K562 (cell line): ENCODE measurements around the gene MRPS18B. TPM values are rescaled to one million over a fixed set of nuclear protein-coding genes. Genes with fewer than 3 reads are reported as not detected.
A peak's percentile ranks its signal among the peaks of the same experiment; 100 is the strongest.

Experiments used
- ELF2 ChIP-seq: fragments of 250-450 bp; sonication (Bioruptor Pico); IDR thresholded peaks from 2 replicates; pipeline ENCODE4 v1.5.0; 2021; ENCODE audit warnings: mild to moderate bottlenecking
- FIP1L1 ChIP-seq: fragments of 200-400 bp; formaldehyde crosslinking; IDR thresholded peaks from 2 replicates; pipeline ENCODE4 v1.6.1; 2018; ENCODE audit warnings: mild to moderate bottlenecking, low read depth, low read length; ENCODE audit not compliant: poor library complexity, severe bottlenecking
- LCOR ChIP-seq: sonication (generic); formaldehyde crosslinking; IDR thresholded peaks from 2 replicates; pipeline ENCODE4 v1.8.0; 2022; ENCODE audit warnings: mild to moderate bottlenecking, missing genetic modification reagents
- MECOM ChIP-seq: fragments of 250-450 bp; sonication (Bioruptor Pico); IDR thresholded peaks from 2 replicates; pipeline ENCODE4 v1.8.0; 2022; ENCODE audit warnings: inconsistent platforms
- NFE2L1 ChIP-seq: fragments of 450-650 bp; IDR thresholded peaks from 2 replicates; pipeline ENCODE4 v1.6.1; 2016; ENCODE audit warnings: missing genetic modification characterization, low read depth, mild to moderate bottlenecking, missing compliant biosample characterization, moderate library complexity, borderline replicate concordance
- PRPF4 ChIP-seq: fragments of 200-400 bp; formaldehyde crosslinking; IDR thresholded peaks from one replicate; pipeline ENCODE4 v1.6.1; 2017; ENCODE audit warnings: low read length, low read depth, mild to moderate bottlenecking; ENCODE audit not compliant: insufficient read depth, poor library complexity, severe bottlenecking
- RFX1 ChIP-seq: fragments of 450-650 bp; IDR thresholded peaks from 2 replicates; pipeline ENCODE4 v1.6.1; 2016; ENCODE audit warnings: mild to moderate bottlenecking, moderate library complexity
- SMARCA4 ChIP-seq: fragments of 450-650 bp; IDR thresholded peaks from 2 replicates; pipeline ENCODE4 v1.6.1; 2016
- ZC3H4 ChIP-seq: sonication (generic); formaldehyde crosslinking; IDR thresholded peaks from 2 replicates; pipeline ENCODE4 v1.9.0; 2021; ENCODE audit warnings: missing genetic modification reagents, borderline replicate concordance
- ZNF354B ChIP-seq: fragments of 250-450 bp; sonication (Bioruptor Pico); IDR thresholded peaks from 2 replicates; pipeline ENCODE4 v1.4.0; 2020
- polyA plus RNA-seq, 8 experiments: library from polyadenylated mRNA; depleted of rRNA in 4 of 8; stranded (reverse) in 5 of 8; unstranded in 3 of 8; fragments of >200 nt; fragmentation: Nextera tagmentation in 2 of 8; fragmentation: Illumina TruSeq in 1 of 8; extraction: Ambion mirVana in 2 of 8; extraction: Trizol in 1 of 8; gene quantifications; 2 replicates each; pipeline versions ENCODE4 v1.2.1 to v1.2.3, GENCODE V29; 2011 to 2014; ENCODE audit warnings: inconsistent platforms in 1 of 8, missing spikeins in 1 of 8
- total RNA-seq, 7 experiments: library from RNA; depleted of rRNA in 6 of 7; stranded (reverse); fragments of >200 nt in 6 of 7; fragmentation: Illumina TruSeq in 2 of 7; extraction: Trizol in 2 of 7; gene quantifications; 2 replicates each; pipeline versions ENCODE4 v1.2.1 to v1.2.3, GENCODE V29; 2011 to 2021; ENCODE audit warnings: low replicate concordance in 1 of 7
- TF ChIP-seq, protein P1 (sequence below): fragments of 200-600 bp; sonication (generic); IDR thresholded peaks from one replicate; pipeline ENCODE4 v1.6.1; 2012; ENCODE audit warnings: mild to moderate bottlenecking, low read depth, low read length, inconsistent platforms
- TF ChIP-seq, protein P2 (sequence below): fragments of 250-450 bp; sonication (Bioruptor Pico); IDR thresholded peaks from 2 replicates; pipeline ENCODE4 v1.5.0; 2021
- TF ChIP-seq, protein P3 (sequence below): fragments of 250-450 bp; sonication (Bioruptor Pico); IDR thresholded peaks from 2 replicates; pipeline ENCODE4 v1.5.0; 2021; ENCODE audit warnings: mild to moderate bottlenecking, borderline replicate concordance

Gene MRPS18B
- total and polyA plus RNA-seq, 9 of the 15 experiments (the other 6 are each of a cell fraction or from before 2014, with no cell fraction given) = 132 to 383 (median 178) TPM

DNA sequence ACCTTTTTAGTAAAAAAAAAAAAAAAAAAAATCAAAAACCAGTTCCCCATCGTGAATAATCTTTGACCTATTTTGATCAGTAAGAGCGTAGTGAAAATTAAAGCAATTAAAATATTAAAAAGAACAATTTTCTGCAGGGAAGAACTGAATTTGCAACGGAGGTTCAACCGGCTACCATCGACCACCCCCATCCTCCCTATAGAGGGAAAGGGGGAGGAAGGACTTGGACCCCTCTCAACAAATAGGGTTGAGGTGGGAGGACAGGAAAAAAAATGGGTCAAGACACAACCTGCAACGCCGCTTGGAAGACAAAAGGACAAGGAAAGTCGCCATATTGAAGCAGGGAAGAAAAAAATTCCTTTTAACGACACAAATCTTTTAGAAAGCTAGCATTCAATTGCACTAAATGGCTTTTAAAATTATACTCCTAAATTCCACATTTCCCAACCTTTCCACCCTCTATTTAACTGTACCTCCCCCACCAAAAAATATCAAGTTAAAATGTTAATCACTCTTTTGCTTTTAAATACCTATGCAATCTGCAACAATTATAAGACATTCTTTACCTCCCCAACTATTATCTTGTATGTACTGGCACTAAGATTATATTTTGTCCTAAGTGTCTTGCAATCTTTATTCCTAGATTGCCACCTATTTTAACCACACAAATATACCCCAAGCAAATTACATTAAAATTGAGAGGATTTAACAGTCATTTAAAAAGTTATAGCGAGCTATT is 2.3 kb upstream of the MRPS18B start (continued):
- TF ChIP-seq, protein P1, sequence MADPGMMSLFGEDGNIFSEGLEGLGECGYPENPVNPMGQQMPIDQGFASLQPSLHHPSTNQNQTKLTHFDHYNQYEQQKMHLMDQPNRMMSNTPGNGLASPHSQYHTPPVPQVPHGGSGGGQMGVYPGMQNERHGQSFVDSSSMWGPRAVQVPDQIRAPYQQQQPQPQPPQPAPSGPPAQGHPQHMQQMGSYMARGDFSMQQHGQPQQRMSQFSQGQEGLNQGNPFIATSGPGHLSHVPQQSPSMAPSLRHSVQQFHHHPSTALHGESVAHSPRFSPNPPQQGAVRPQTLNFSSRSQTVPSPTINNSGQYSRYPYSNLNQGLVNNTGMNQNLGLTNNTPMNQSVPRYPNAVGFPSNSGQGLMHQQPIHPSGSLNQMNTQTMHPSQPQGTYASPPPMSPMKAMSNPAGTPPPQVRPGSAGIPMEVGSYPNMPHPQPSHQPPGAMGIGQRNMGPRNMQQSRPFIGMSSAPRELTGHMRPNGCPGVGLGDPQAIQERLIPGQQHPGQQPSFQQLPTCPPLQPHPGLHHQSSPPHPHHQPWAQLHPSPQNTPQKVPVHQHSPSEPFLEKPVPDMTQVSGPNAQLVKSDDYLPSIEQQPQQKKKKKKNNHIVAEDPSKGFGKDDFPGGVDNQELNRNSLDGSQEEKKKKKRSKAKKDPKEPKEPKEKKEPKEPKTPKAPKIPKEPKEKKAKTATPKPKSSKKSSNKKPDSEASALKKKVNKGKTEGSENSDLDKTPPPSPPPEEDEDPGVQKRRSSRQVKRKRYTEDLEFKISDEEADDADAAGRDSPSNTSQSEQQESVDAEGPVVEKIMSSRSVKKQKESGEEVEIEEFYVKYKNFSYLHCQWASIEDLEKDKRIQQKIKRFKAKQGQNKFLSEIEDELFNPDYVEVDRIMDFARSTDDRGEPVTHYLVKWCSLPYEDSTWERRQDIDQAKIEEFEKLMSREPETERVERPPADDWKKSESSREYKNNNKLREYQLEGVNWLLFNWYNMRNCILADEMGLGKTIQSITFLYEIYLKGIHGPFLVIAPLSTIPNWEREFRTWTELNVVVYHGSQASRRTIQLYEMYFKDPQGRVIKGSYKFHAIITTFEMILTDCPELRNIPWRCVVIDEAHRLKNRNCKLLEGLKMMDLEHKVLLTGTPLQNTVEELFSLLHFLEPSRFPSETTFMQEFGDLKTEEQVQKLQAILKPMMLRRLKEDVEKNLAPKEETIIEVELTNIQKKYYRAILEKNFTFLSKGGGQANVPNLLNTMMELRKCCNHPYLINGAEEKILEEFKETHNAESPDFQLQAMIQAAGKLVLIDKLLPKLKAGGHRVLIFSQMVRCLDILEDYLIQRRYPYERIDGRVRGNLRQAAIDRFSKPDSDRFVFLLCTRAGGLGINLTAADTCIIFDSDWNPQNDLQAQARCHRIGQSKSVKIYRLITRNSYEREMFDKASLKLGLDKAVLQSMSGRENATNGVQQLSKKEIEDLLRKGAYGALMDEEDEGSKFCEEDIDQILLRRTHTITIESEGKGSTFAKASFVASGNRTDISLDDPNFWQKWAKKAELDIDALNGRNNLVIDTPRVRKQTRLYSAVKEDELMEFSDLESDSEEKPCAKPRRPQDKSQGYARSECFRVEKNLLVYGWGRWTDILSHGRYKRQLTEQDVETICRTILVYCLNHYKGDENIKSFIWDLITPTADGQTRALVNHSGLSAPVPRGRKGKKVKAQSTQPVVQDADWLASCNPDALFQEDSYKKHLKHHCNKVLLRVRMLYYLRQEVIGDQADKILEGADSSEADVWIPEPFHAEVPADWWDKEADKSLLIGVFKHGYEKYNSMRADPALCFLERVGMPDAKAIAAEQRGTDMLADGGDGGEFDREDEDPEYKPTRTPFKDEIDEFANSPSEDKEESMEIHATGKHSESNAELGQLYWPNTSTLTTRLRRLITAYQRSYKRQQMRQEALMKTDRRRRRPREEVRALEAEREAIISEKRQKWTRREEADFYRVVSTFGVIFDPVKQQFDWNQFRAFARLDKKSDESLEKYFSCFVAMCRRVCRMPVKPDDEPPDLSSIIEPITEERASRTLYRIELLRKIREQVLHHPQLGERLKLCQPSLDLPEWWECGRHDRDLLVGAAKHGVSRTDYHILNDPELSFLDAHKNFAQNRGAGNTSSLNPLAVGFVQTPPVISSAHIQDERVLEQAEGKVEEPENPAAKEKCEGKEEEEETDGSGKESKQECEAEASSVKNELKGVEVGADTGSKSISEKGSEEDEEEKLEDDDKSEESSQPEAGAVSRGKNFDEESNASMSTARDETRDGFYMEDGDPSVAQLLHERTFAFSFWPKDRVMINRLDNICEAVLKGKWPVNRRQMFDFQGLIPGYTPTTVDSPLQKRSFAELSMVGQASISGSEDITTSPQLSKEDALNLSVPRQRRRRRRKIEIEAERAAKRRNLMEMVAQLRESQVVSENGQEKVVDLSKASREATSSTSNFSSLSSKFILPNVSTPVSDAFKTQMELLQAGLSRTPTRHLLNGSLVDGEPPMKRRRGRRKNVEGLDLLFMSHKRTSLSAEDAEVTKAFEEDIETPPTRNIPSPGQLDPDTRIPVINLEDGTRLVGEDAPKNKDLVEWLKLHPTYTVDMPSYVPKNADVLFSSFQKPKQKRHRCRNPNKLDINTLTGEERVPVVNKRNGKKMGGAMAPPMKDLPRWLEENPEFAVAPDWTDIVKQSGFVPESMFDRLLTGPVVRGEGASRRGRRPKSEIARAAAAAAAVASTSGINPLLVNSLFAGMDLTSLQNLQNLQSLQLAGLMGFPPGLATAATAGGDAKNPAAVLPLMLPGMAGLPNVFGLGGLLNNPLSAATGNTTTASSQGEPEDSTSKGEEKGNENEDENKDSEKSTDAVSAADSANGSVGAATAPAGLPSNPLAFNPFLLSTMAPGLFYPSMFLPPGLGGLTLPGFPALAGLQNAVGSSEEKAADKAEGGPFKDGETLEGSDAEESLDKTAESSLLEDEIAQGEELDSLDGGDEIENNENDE = no peak
- no peak; the same call in 1 of the 2 replicates for TF ChIP-seq ZC3H4
- TF ChIP-seq, protein P2, sequence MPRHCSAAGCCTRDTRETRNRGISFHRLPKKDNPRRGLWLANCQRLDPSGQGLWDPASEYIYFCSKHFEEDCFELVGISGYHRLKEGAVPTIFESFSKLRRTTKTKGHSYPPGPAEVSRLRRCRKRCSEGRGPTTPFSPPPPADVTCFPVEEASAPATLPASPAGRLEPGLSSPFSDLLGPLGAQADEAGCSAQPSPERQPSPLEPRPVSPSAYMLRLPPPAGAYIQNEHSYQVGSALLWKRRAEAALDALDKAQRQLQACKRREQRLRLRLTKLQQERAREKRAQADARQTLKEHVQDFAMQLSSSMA = peak; percentile 86; the same call in 1 of the 2 replicates
- peak; percentile 41; the same call in 1 of the 2 replicates for TF ChIP-seq MECOM (CRISPR knock-in tag)
- no peak for TF ChIP-seq FIP1L1
- TF ChIP-seq PRPF4 = no peak
- no peak; the same call in 1 of the 2 replicates for TF ChIP-seq SMARCA4
- no peak; the same call in none of the 2 replicates for TF ChIP-seq ZNF354B (CRISPR knock-in tag)
- peak; percentile 69 for TF ChIP-seq ELF2 (CRISPR knock-in tag)
- TF ChIP-seq NFE2L1 (tag) = no peak
- TF ChIP-seq, protein P3, sequence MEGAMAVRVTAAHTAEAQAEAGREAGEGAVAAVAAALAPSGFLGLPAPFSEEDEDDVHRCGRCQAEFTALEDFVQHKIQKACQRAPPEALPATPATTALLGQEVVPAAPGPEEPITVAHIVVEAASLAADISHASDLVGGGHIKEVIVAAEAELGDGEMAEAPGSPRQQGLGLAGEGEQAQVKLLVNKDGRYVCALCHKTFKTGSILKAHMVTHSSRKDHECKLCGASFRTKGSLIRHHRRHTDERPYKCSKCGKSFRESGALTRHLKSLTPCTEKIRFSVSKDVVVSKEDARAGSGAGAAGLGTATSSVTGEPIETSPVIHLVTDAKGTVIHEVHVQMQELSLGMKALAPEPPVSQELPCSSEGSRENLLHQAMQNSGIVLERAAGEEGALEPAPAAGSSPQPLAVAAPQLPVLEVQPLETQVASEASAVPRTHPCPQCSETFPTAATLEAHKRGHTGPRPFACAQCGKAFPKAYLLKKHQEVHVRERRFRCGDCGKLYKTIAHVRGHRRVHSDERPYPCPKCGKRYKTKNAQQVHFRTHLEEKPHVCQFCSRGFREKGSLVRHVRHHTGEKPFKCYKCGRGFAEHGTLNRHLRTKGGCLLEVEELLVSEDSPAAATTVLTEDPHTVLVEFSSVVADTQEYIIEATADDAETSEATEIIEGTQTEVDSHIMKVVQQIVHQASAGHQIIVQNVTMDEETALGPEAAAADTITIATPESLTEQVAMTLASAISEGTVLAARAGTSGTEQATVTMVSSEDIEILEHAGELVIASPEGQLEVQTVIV (CRISPR knock-in tag) = peak; percentile 81
- TF ChIP-seq LCOR (CRISPR knock-in tag) = no peak; the same call in 1 of the 2 replicates
- no peak for TF ChIP-seq RFX1
